Measurements from ENCODE around the gene COPB2. TPM values are rescaled to one million over a fixed set of nuclear protein-coding genes. Genes with fewer than 3 reads are reported as not detected.
A peak's percentile ranks its signal among the peaks of the same experiment; 100 is the strongest.

The COPB2 gene
- total and polyA plus RNA-seq, 4 donors = 44.5 to 130 (median 88.1) TPM

- Histone ChIP-seq H3K4me3 (ENCODE audit: low read length in 2 of 2) (no peak overlapping the region), H3K9me3 (ENCODE audit: control insufficient read depth, low read length) (no peaks in the 10 kb centered on the region), H3K27me3 (ENCODE audit: control insufficient read depth in 1 of 2, insufficient read depth in 2 of 2, low read length in 1 of 2) (no peaks in the 10 kb centered on the region), H3K4me1 (ENCODE audit: control insufficient read depth in 1 of 2, insufficient read depth in 2 of 2, low read length in 2 of 2) (no peaks in the 10 kb centered on the region), H3K36me3 (ENCODE audit: control insufficient read depth in 1 of 2, insufficient read depth in 2 of 2, low read length in 1 of 2) (peaks cover 14 to 19% of the 10 kb centered on the region in 2 donors), H3K27ac (ENCODE audit: low read depth in 1 of 2, low read length in 2 of 2) (no peak overlapping the region)
- intact Hi-C loops (cut with DNase I) = no loop called here
- WGBS, 2 donors = 71 to 79% methylated on average over 3 of the region's 3 CpGs
- ATAC-seq (ENCODE audit: low FRiP score) (no peak), DNase-seq (no peak)
These were observed 30.4 kb downstream of the COPB2 start for GRCh38 chr3:139358841-139359562.

- peaks cover 6 to 16% of the 10 kb centered on the region in 2 donors for H3K36me3 ChIP-seq (ENCODE audit: control insufficient read depth in 1 of 2, insufficient read depth in 2 of 2, low read length in 1 of 2)
- ATAC-seq (ENCODE audit: low FRiP score) = no peak
These were observed 31.5 kb downstream of the COPB2 start for GRCh38 chr3:139357899-139358298.

GRCh38 chr3:139355891-139356290 is 33.6 kb downstream of the COPB2 start:
- Histone ChIP-seq H3K9me3 (ENCODE audit: control insufficient read depth, low read length) (no peaks in the 10 kb centered on the region), H3K4me1 (ENCODE audit: control insufficient read depth in 1 of 2, insufficient read depth in 2 of 2, low read length in 2 of 2) (no peaks in the 10 kb centered on the region), H3K36me3 (ENCODE audit: control insufficient read depth in 1 of 2, insufficient read depth in 2 of 2, low read length in 1 of 2) (peaks cover 5 to 19% of the 10 kb centered on the region in 2 donors), H3K4me3 (ENCODE audit: low read length in 2 of 2) (no peak overlapping the region), H3K27me3 (ENCODE audit: control insufficient read depth in 1 of 2, insufficient read depth in 2 of 2, low read length in 1 of 2) (no peaks in the 10 kb centered on the region), H3K27ac (ENCODE audit: low read depth in 1 of 2, low read length in 2 of 2) (no peak overlapping the region)
- DNase-seq (no peak), ATAC-seq (ENCODE audit: low FRiP score) (no peak)
- intact Hi-C loops (cut with DNase I) = no loop called here
- 55 to 68% methylated on average over 1 of the region's 1 CpG for WGBS, 2 donors

More at GRCh38 chr3:139357899-139358298, 31.5 kb downstream of the COPB2 start:
- Histone ChIP-seq H3K27me3 (ENCODE audit: control insufficient read depth in 1 of 2, insufficient read depth in 2 of 2, low read length in 1 of 2) (no peaks in the 10 kb centered on the region), H3K4me1 (ENCODE audit: control insufficient read depth in 1 of 2, insufficient read depth in 2 of 2, low read length in 2 of 2) (no peaks in the 10 kb centered on the region), H3K9me3 (ENCODE audit: control insufficient read depth, low read length) (no peaks in the 10 kb centered on the region), H3K27ac (ENCODE audit: low read depth in 1 of 2, low read length in 2 of 2) (no peak overlapping the region), H3K4me3 (ENCODE audit: low read length in 2 of 2) (no peak overlapping the region)
- intact Hi-C loops (cut with DNase I) = no loop called here
- 79% methylated on average over 4 of the region's 4 CpGs for WGBS, 2 donors
- DNase-seq = no peak

- no peaks in the 10 kb centered on the region for H3K4me1 ChIP-seq (ENCODE audit: control insufficient read depth in 1 of 2, insufficient read depth in 2 of 2, low read length in 2 of 2)
- WGBS, 2 donors = 66 to 76% methylated on average over 4 of the region's 4 CpGs
- H3K4me3 ChIP-seq (ENCODE audit: low read length in 2 of 2) = no peak overlapping the region
- no peaks in the 10 kb centered on the region for H3K9me3 ChIP-seq (ENCODE audit: control insufficient read depth, low read length)
- no peak overlapping the region for H3K27ac ChIP-seq (ENCODE audit: low read depth in 1 of 2, low read length in 2 of 2)
- no peak for DNase-seq
- intact Hi-C loops (cut with DNase I) = no loop called here
- H3K36me3 ChIP-seq (ENCODE audit: control insufficient read depth in 1 of 2, insufficient read depth in 2 of 2, low read length in 1 of 2) = peaks cover 3 to 16% of the 10 kb centered on the region in 2 donors
- no peak for ATAC-seq (ENCODE audit: low FRiP score)
- H3K27me3 ChIP-seq (ENCODE audit: control insufficient read depth in 1 of 2, insufficient read depth in 2 of 2, low read length in 1 of 2) = no peaks in the 10 kb centered on the region
These were observed 34.0 kb downstream of the COPB2 start for GRCh38 chr3:139355476-139355875.

- intact Hi-C loops (cut with DNase I) = no loop called here
- DNase-seq (no peak), ATAC-seq (ENCODE audit: low FRiP score) (no peak)
- Histone ChIP-seq H3K27ac (ENCODE audit: low read depth in 1 of 2, low read length in 2 of 2) (no peak overlapping the region), H3K4me1 (ENCODE audit: control insufficient read depth in 1 of 2, insufficient read depth in 2 of 2, low read length in 2 of 2) (no peaks in the 10 kb centered on the region), H3K4me3 (ENCODE audit: low read length in 2 of 2) (no peak overlapping the region), H3K9me3 (ENCODE audit: control insufficient read depth, low read length) (no peaks in the 10 kb centered on the region), H3K27me3 (ENCODE audit: control insufficient read depth in 1 of 2, insufficient read depth in 2 of 2, low read length in 1 of 2) (no peaks in the 10 kb centered on the region), H3K36me3 (ENCODE audit: control insufficient read depth in 1 of 2, insufficient read depth in 2 of 2, low read length in 1 of 2) (peaks cover 3 to 16% of the 10 kb centered on the region in 2 donors)
- WGBS, 2 donors = 89 to 90% methylated on average over 4 of the region's 4 CpGs
These were observed 34.8 kb downstream of the COPB2 start for GRCh38 chr3:139354661-139355060.

GRCh38 chr3:139353920-139354556 is 35.4 kb downstream of the COPB2 start:
- WGBS, 2 donors = 70 to 72% methylated on average over 3 of the region's 3 CpGs
- DNase-seq (no peak), ATAC-seq (ENCODE audit: low FRiP score) (no peak)
- Histone ChIP-seq H3K27me3 (ENCODE audit: control insufficient read depth in 1 of 2, insufficient read depth in 2 of 2, low read length in 1 of 2) (no peaks in the 10 kb centered on the region), H3K4me3 (ENCODE audit: low read length in 2 of 2) (no peak overlapping the region), H3K4me1 (ENCODE audit: control insufficient read depth in 1 of 2, insufficient read depth in 2 of 2, low read length in 2 of 2) (no peaks in the 10 kb centered on the region), H3K36me3 (ENCODE audit: control insufficient read depth in 1 of 2, insufficient read depth in 2 of 2, low read length in 1 of 2) (peaks cover 3 to 16% of the 10 kb centered on the region in 2 donors), H3K27ac (ENCODE audit: low read depth in 1 of 2, low read length in 2 of 2) (no peak overlapping the region), H3K9me3 (ENCODE audit: control insufficient read depth, low read length) (no peaks in the 10 kb centered on the region)
- intact Hi-C loops (cut with DNase I) = no loop called here

GRCh38 chr3:139346771-139347170 is 42.7 kb downstream of the COPB2 start:
- ATAC-seq (ENCODE audit: low FRiP score) (no peak), DNase-seq (no peak)
- 74% methylated on average over 2 of the region's 2 CpGs for WGBS, 2 donors
- intact Hi-C loops (cut with DNase I) = loop anchor here (5.0 kb wide), 1 partner anchor 41 kb away; the partner anchor contains the start of gene COPB2 (in 2 of the 2)
- peaks cover 3 to 9% of the 10 kb centered on the region in 2 donors for H3K36me3 ChIP-seq (ENCODE audit: control insufficient read depth in 1 of 2, insufficient read depth in 2 of 2, low read length in 1 of 2)
- H3K4me3 ChIP-seq (ENCODE audit: low read length in 2 of 2) = no peak overlapping the region
- H3K27ac ChIP-seq (ENCODE audit: low read depth in 1 of 2, low read length in 2 of 2) = no peak overlapping the region
- no peaks in the 10 kb centered on the region for H3K27me3 ChIP-seq (ENCODE audit: control insufficient read depth in 1 of 2, insufficient read depth in 2 of 2, low read length in 1 of 2)
- H3K9me3 ChIP-seq (ENCODE audit: control insufficient read depth, low read length) = peaks cover 3% of the 10 kb centered on the region
- peaks cover 0 to 3% of the 10 kb centered on the region in 2 donors for H3K4me1 ChIP-seq (ENCODE audit: control insufficient read depth in 1 of 2, insufficient read depth in 2 of 2, low read length in 2 of 2)

GRCh38 chr3:139343895-139344856 is 45.3 kb downstream of the COPB2 start, which contains the start of gene MRPS22:
Gene MRPS22 (plus strand): TSS chr3:139344020. CDS start chr3:139344027, 7 bp downstream.
- peaks cover 3% of the 10 kb centered on the region for H3K9me3 ChIP-seq (ENCODE audit: control insufficient read depth, low read length)
- peaks cover 0 to 5% of the 10 kb centered on the region in 2 donors for H3K36me3 ChIP-seq (ENCODE audit: control insufficient read depth in 1 of 2, insufficient read depth in 2 of 2, low read length in 1 of 2)
- H3K4me1 ChIP-seq (ENCODE audit: control insufficient read depth in 1 of 2, insufficient read depth in 2 of 2, low read length in 2 of 2) = peaks cover 0 to 3% of the 10 kb centered on the region in 2 donors
- H3K27ac ChIP-seq (ENCODE audit: low read depth in 1 of 2, low read length in 2 of 2) = peak within 1 kb of the TSS in 1 of 2 donors; percentile 86
- no peaks in the 10 kb centered on the region for H3K27me3 ChIP-seq (ENCODE audit: control insufficient read depth in 1 of 2, insufficient read depth in 2 of 2, low read length in 1 of 2)
- H3K4me3 ChIP-seq (ENCODE audit: low read length in 2 of 2) = peak within 1 kb of the TSS; percentile 93 to 100
- intact Hi-C loops (cut with DNase I) = loop anchor here in 1 of 2 donors (5.0 kb wide), 1 partner anchor 407 kb away; no protein-coding TSS in a partner anchor
- ATAC-seq (ENCODE audit: low FRiP score) (peak; percentile 93), DNase-seq (peak; percentile 88 to 89)
- WGBS, 2 donors = 0 to 1% methylated on average over 37 of the region's 37 CpGs
